Stimulated activated CD8-positive, alpha-beta memory T cell treated with anti-CD3 and anti-CD28 coated beads, Interleukin-7, amount 100 ng/mL, for 24 hours (primary cell): ENCODE measurements around the gene ACSS1.

Experiments
- DNase-seq: peaks from one replicate; pipeline ENCODE4 v3.0.0-alpha.2; 2020; ENCODE audit warnings: low read depth

The ACSS1 gene

DNA sequence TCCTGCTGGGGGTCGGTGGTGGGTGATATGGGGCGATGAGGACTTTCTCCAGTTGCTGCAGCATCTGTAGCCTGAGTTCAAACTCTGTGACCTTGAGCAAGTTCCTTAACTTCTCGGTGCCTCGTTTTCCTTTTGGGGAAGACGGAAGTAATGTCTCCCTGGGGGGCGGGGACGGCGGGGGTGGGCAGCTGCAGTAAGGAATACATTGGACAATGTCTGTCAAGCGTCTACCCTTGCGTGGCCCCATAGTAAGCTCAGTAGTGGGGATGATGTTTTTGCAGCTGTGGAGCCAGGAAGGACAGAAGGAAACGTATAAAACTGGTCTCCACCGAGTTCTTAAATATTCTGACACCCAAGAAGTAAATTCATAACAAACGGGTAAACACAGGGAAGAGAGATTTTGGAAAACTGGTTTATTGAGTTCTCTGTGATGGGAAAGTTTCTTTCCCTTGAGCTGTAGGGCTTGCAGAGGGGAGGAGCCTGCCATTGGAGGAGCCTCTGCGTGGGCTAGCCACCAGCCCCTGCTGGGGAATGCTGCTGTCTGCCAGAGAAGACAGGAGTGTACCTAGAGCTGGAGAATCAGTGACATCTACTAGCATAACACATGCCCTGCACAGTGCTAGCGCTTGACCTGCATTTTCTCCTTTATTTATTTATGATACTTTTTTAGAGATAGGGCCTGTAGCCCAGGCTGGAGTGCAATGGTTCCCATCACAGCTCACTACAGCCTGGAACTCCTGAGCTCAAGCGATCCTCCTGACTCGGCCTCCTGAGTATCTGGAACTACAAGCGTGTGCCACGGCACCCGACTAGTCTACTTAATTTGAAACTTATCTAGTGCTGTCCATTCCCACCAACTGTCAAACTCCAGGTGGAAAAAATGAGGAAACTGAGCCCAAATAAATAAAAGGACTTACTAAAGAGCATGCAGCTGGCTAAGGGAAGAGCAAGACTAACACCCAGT, 1.2 kb upstream of the ACSS1 start:
- no peak for DNase-seq

DNA sequence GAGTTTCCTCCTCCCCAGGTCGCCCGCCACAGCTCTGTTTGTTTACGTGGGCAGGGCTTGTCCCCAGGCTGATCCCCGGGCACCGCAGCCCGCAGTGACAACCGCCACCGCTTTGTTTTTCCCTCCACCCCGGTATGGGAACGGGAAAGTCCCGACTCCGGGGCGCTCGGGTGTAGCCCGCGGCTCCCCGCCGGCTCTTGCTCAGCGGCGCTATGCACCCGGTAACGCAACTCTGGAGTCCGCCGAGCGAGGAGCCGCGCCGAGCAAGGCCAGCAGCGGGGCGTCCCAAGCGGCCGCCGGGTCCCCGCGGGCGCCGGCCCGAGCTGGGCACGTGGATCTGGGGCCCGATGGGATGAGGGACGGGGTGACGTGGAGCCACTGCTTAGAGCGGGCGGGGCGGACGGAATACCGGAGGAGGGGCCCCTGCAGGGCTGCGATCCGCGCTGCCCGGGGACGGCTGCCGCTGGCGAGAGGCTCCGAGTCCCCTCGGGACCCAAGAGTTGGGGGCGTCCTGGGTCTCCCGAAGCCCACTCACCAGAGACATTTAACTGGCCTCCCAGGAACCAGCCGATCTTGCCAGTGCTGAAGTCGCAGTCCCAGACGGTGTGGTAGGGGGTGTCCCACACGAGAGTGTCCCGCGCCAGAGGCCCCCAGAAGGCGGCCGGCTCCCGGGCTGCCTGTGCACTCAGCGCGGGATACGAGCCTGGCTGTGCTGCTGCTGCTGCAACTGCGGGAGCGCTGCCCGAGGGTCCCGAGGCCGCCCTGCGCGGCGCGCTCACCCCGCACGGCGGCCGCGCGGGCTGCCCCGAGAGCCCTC, 497 bp downstream of the ACSS1 start:
- DNase-seq, result peak; percentile 55

DNA sequence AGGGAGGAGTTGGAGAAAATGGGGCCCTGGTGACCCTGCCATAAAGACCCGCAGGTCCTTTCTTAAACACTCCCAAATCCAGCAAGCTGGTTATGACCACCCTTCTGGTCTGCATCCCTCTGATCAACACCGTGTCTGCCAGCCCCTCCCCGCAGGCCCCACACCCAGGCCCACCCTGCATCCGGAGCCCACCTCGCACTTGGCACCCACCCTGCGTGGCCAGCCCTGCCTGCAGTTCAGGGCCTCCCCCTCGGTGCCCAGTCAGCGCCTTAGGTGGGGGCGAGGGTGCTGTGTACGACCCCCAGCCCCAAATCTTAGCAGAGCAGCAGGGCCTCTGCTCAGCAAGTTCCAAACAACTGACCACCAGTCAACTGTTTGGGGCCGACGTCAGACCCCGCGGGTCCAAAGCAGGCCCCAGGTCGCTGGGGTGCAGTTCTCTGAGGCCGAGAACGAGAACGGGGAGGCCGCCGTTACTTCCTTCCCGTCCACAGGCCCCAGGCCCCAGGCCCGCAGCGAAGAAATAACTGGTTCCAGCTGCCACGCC, 1.2 kb downstream of the ACSS1 start:
- no peak for DNase-seq

DNA sequence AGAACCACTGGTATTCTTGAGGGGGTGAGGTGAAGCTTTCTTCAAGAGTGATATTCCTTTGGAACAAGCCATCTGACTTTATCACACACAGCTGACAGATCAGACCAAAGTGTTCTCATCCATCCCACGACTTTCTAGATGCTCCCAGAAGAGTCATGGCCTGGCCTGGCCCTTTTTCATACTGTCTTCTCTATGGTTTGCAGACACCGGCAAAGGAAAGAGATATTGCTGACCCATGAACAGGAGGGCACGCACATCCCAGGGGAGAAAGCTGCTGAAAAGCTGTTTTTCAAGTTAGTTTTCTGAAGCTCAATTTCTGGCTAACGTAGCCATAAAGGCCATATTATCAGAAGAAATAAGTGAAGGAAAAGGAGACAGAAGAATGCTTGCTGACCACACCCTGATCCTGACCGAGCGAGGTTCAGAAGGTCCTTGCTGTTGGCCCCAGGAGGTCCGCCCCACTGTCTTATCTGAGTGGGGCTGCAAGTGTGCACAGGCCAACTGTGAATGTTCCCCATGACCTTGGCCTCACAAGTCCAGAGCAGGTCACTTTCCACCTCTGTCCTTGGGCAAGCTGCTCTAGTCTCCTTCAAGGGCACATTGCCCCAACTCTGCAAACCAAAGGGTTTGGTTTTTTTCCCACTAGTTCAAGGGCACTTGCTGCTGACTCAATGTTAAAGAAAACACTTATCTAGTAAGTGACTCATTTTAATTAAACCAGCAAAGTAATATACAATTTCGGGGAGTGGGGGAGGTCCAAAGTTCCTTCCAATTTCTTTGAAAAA, 2.0 kb downstream of the ACSS1 start:
- no peak for DNase-seq

DNA sequence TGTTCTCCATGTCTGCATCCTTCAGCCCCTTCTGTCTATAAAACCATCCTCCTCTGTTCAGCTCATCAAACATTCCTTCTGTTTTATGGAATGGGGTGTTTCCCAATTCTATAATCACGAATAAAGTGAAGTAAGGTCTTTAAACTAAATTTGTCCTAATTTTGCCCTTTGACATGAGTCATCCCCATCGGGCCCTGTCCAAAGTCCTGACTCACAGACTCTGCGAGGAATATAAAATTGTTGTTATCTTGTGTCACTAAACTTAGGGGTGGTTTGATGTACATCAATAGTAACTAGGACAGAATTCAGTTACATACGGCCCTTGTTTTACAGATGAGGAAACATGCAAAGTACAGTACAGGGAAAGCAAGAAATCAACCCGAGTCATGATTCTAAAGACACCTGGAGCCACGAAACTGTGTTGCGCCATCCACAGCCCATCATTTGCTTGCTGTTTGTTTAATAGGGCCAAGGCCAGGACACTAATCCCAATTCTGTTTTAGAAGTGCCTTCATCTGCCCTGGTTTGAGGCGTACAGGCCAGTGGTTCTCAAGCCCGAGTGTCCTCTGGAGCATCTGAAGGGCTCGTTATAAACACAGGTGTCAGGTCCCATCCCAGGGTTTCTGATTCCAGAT, 2.8 kb downstream of the ACSS1 start:
- DNase-seq, result no peak

DNA sequence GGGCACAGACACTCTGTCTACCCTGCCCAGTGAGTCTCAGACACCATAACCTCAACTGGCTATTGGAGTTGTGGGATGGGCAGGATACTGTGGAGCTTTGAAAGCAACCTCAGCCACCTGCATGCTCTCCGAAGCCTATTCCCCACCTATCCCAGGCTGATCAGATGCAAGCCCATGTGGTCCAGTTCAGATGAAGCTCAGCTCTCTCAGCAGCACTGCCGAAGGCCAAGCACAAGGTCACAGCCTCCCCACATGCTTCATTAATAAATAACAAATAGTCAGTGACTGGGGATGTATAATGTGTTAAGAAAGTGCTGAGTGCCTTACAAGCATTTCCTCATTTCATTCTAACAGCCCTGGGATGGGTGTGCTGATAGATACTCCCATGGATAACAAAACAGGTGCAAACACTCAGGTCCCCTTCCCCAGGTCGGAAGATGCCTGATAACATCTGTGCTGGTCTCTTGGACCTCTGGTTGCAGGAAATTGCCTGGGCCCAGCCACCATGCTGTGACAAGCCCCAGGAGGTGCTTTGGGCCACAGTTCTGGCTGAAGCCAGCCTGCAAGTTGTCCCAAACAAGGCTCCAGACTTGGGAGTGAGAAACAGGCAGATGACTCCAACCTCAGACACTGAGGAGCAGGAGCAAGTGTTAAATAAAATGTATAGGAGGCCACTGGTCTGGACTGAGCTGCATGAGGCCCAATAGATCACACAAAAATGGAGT, 3.7 kb downstream of the ACSS1 start:
- DNase-seq, result no peak

DNA sequence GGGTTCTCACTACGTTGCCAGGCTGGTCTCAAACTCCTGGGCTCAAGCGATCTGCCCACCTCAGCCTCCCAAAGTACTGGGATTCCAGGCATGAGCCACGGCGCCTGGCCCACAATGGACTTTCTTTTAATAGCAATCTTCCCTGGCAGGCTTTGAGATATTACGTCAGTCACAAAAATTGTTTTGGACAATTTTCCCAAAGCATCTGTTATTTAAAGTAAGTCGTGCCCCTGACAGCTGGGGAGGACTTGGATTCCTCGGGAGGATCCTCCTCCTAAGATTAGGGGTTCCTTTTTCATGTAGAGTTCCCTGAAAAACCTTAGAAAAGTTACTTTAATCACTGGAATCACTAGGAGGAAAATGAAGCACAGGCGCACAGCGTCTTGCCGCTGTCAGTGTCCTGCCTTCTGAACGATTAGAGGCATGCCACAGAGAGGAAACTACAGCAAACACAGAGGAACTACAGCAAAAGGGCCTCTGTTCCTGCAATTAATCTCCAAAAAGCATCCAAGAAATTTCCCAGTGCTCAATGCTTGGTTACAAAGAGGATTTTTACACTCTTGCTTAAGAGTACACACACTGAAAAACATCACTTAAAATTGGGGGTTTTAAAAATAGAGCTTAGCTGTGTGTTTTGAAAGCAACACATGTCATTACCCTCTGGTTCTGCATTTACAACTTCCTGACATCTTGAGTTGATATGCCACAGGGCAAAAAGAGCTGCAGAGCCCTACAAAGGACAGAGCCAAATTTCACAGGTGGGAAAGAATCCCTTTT, 4.5 kb downstream of the ACSS1 start:
- no peak for DNase-seq

DNA sequence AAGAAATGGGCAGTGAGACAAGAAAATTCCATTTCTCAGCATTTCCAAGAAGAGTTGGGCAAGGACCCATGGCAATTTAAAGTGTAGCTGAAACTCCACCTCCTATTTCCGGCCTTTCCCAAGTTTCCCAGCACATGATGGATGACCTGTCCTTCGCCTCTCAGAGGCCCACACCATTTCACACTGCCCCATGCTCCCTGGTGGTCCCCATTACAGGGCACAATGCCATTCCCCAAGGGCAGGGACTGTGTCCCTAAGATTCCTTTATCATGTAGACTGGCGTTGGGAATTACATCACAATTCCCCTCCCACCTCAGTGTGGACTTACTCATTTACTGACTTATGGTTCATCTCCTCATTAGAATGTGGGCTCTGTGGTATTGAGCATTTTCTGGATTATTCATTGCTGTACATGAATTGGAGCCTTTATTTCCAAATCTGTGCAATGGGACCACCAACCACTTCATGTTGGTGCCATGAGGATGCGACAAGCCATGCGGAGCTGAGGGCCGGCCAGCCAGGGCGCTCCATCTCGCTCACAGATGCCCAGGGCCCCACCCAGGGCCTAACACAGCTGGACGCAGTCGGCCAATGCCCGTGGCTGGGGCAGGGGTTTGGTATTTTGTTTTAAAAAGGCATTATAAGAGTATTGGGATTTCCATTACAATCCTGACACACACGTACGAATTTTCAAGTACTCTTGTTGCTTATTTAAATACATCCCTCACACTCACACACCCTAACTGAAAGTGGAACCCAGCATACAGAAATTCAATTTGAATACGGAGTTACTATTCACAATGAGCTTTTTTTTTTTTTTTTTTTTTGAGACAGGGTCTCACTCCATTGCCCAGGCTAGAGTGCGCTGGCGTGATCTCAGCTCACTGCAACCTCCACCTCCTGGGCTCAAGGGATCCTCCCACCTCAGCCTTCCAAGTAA, 5.4 kb downstream of the ACSS1 start:
- no peak for DNase-seq

DNA sequence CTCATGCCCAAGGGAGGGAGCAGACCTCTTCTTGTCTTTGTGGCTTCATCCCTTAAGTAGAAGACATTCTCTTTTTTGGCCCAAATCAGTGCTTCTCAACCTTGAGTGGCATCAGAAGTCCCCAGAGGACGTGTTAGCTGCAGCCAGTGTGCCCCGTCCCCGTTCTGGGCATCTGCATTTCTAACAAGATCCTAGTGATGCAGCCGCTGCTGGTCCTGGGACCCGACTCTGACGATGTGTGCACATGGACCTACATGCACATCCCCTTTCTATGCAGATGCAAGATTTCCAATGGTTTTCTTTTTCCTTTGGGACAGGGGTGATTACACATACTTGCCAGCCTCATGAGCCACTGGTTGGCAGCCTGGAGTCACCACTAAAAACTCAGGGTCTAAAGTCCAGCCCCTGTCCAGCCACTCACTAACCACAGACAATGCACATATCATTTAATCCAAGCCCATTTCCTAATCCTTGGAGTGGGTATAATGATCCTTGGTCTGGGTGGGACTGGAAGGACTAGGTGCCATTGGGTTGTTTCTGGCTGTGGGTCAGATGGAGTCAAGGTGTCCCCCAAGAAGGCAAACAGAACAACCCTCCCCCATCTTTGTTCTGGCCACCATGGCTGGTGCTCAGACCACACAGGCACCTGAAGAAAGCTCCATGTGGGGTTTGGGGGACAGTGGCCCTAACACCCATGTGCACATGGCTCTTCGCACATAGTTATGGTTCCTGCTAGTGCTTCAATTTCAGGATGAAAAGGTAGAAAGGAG, 6.4 kb downstream of the ACSS1 start:
- DNase-seq, result no peak

DNA sequence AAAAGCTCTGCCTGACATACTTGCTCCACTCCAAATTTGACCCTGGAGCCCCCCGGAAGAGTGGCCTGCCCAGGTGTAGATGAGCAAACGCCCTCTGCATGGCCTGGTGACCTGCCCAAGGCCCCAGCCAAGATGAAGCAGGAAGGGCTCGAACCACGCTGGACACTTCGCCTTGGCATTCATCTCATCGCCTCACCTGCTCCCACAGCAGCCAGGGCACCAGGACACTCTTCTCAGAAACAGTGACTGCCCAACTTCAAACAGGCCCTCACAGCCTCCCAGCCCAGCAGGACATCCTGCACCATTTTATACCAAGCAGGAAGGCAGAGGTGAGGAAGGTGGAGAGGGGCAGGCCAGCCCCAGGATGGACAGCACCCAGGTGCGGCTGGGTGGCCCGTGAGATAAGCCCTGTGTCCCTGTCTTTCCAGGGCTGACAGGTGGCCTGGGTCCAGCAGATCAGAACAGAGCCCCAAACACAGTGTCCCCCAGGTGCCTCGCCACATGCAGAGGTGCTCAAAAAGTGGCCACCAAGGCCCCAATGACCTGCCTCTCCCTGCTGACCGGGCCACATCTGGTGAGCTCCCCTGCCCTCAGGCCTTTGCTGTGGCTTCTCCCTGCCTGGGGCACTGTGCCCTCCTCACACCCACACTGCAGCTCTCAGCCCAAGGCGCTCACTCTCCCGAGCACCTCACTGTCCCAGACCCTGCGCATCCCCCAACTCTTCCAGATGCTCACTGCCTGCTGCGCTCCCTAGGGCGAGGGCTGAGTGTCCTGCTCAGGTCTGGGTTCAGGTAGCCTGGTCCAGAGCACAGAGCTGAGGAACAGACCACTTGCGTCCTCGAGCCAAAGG, 7.2 kb downstream of the ACSS1 start:
- no peak for DNase-seq

DNA sequence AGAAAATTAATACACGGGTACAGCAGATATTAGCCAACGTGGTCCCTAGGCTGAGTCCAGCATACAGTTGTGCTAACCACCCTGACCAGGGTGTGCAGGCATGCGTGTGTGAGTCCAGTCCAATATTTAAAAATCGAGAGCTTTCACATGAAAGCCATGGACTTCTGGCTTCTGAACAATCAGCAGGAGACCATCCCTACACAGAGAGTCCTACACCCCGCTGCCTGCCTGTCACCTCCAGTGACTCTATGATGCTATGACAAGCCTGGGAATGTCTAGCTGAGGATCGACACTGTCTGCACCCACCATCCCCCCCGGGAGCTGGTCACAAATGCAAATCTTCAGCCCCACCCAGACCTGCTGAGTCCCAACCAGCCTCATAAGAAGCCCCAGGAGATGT, 7.9 kb downstream of the ACSS1 start:
- no peak for DNase-seq

DNA sequence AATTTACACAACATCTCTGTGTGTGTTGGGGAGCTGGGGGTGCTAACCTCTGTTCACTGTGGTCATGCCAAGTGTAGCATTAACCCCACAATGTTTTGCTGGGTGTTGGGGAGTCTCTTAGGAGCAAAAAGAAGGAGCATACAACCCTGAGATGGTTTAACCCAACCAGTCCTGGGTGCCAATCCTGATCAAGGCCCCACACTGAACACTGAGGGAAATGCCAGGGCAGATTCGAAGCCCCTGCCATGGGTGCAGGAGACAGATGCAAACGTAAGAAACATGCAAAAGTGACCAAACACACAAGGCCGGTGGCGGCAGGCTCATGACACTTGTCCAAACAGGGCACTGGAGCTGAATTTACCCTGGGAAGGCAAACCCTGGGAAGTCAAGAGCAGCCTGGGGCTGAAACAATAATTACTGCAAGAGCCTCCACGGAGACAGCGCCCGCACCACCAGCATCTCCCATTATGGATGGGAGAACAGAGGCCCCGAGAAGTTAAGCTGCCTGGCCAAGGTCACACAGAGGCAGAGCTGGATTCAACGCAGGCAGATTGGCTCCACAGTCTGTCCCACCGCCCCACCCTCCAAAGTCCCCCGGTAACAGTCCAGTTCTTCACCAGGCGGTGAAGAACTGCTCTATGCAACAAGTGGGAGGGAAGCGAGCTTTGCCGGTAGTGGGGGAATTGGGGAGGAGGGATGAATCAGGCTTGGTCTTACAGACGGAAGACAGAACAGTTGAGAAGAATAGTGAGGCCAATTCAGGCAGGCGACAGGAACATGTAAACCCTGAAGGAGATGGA, 8.5 kb downstream of the ACSS1 start:
- no peak for DNase-seq

DNA sequence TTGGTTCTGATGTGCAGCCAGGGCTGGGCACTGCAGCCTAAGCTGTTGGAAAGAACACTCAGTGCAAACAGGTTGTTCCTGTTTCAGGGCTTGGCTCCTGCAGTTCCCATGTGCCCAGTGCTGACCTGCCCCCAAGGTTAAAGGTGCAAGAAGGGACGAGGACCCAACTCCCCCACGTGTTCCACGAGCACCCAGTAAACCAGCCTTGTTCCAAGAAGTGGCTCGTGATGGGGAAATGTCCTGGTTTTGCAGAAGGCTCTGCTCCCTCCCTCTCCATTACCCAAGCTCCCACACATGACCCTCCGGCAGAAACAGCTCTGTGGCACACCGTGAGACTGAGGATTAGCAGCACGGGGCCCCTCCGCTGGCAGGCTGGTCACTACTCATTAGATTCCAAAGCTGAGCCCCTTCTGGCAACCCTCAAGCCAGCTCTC, 9.4 kb downstream of the ACSS1 start:
- DNase-seq, result no peak

DNA sequence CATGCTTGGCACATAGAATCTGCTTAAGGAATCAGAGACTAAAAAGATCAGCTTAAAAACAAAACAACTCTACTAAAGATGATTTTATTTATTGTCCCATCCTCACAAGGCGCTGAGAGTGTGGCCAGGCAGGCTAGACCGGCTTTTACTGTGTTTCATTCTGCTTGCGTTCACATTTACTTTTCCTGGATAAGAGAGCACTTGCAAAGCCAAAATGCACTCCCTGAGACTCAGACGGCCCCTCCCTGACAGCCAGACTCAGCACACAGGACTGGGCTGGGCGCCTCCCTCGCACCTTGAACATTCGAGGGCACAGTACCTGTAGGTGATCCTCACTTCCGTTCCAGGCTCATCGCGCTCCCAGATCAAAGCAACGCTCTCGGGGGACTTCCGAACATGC, 10.2 kb downstream of the ACSS1 start:
- DNase-seq, result no peak

DNA sequence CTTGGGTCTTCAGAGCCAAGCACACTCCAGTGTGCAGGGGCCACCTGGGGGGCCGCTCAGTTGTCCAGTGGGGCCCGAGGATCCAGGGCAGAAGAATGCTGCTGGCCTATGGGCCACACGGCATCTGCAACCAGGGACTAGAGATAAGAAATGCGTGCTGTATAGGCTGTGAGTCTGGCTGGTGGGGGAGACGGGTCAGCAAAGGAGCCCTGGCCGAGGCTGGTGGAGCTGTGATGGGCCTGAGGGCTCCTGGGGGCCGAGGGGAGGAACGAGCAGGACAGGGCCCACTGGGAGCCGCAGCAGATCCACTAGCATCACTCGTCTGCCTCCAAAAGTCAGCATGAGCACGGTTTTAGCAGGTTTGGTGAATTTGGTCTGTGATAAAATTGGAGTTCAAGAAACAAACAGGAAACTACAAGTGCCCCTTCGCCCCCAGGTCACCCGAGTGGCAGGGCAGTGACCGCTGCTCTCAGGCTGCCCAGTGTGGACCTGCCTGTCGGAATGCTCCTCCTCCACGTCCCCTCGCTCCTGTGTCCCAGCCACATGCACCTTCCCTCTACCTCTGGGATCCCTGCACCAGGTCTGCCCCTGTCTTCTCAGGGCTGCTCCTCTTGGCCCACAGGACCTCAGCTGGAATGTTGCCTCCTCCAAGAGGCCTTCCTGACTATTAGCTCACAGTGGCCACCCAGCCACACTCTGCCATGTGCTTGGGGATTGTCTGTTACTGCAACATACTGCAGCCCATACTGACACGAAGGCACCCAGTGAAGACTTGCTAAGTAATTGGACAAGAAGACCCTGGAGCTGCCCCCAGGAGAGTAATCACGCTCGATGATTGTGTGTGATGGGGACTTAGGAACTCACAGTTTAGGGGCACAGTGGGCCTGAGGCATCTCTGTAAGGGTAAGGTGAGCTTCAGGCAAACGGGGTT, 10.9 kb downstream of the ACSS1 start:
- DNase-seq, result no peak
